H1 (cell line): Measurements from ENCODE around the gene SH2B3. TPM values are rescaled to one million over a fixed set of nuclear protein-coding genes. Genes with fewer than 3 reads are reported as not detected.

Experiments used
- ASH2L ChIP-seq: fragments of 200-600, 300-600 bp; sonication (generic); IDR thresholded peaks from one replicate; pipeline ENCODE4 v1.7.1; 2017; ENCODE audit warnings: low read length
- BACH1 ChIP-seq: IDR thresholded peaks from 2 replicates; pipeline ENCODE4 v1.6.1; 2012; ENCODE audit warnings: low read length, improper control_type of control experiment
- BRCA1 ChIP-seq: IDR thresholded peaks from 2 replicates; pipeline ENCODE4 v1.6.1; 2012; ENCODE audit warnings: low read depth, low read length, improper control_type of control experiment
- polyA plus RNA-seq, 7 experiments: library from polyadenylated mRNA; depleted of rRNA in 3 of 7; stranded (reverse) in 5 of 7; unstranded in 2 of 7; fragments of >200 nt in 5 of 7; fragments of 200-250 nt in 2 of 7; gene quantifications; 1 replicate in 5 of 7; 2 replicates in 1 of 7; 4 replicates in 1 of 7; pipeline versions ENCODE4 v1.2.1 to v1.2.3, GENCODE V29; 2011 to 2013; ENCODE audit warnings: missing spikeins in 2 of 7, mixed read lengths in 2 of 7
- total RNA-seq: library from RNA; stranded (reverse); fragmentation: NEBNext Ultra II Directional; extraction: Animal tissue kit (Norgen Biotek cat#: 25700); gene quantifications from 2 replicates; pipeline ENCODE4 v1.2.1, GENCODE V29; 2021
- TF ChIP-seq, protein P1 (sequence below): IDR thresholded peaks from 2 replicates; pipeline ENCODE4 v1.6.1; 2011; ENCODE audit warnings: low read length, improper control_type of control experiment

SH2B3 gene
- total and polyA plus RNA-seq, 2 of the 8 experiments (the other 6 are each of a cell fraction or from before 2014, with no cell fraction given) = 20.8 to 34.1 TPM

DNA sequence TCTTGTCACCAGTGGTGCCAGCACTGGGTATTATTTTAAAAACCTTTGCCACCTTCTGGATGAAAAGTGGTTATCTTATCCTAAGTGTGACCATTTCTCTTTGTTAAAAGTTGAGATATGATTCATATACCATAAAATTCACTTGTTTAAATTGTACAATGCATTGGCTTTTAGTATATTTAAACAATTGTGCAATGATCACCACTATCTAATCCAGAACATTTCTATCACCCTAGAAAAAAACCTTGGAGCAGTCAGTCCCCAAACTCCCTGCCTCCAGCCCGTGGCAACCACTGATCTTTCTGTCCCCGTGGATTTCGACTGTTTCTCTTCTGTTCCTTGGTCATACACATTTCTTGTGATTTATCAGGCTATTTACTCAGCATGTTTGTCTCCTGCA, 28.3 kb downstream of the SH2B3 start (continued):
- TF ChIP-seq BACH1 (no peak), BRCA1 (no peak), ASH2L (no peak)
- TF ChIP-seq, protein P1, sequence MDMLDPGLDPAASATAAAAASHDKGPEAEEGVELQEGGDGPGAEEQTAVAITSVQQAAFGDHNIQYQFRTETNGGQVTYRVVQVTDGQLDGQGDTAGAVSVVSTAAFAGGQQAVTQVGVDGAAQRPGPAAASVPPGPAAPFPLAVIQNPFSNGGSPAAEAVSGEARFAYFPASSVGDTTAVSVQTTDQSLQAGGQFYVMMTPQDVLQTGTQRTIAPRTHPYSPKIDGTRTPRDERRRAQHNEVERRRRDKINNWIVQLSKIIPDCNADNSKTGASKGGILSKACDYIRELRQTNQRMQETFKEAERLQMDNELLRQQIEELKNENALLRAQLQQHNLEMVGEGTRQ = no peak
